ENCODE results near the gene RNASE13. TPM values are rescaled to one million over a fixed set of nuclear protein-coding genes. Genes with fewer than 3 reads are reported as not detected.

Gene RNASE13
- total RNA-seq, 4 donors from 2014 or later, result not detected

GRCh38 chr14:21075719-21076437 lies 41.3 kb upstream of the RNASE13 start:
- no peak for DNase-seq
- in situ Hi-C loops (cut with MboI; ENCODE audit: low pct_ligation_motif_present in 1 of 4, low pct_unique_long_range_greater_than_20kb in 1 of 4, low sequenced_read_pairs in 3 of 4), result no loop called here
- TF ChIP-seq POLR2A (IDR thresholded peaks at IDR 0.05) (no peak), EP300 (IDR thresholded peaks at IDR 0.05; ENCODE audit: low read depth) (no peak), POLR2AphosphoS5 (IDR thresholded peaks at IDR 0.05) (no peak), CTCF (IDR thresholded peaks at IDR 0.05) (no peak)
- Histone ChIP-seq H3K36me3 (peaks cover 0 to 31% (median 14%) of the 10 kb centered on the region in 4 donors), H3K27ac (no peak overlapping the region), H3K27me3 (no peaks in the 10 kb centered on the region), H3K4me1 (peaks cover 6 to 22% (median 15%) of the 10 kb centered on the region in 4 donors), H3K4me3 (no peak overlapping the region), H3K9me3 (no peaks in the 10 kb centered on the region)
- intact Hi-C loops (cut with DNase I; ENCODE audit: low total_unique reads), result no loop called here
- 85% methylated on average over 6 to 9 of the region's 9 CpGs for WGBS, 2 donors (ENCODE audit: low coverage in 1 of 2)

DNA sequence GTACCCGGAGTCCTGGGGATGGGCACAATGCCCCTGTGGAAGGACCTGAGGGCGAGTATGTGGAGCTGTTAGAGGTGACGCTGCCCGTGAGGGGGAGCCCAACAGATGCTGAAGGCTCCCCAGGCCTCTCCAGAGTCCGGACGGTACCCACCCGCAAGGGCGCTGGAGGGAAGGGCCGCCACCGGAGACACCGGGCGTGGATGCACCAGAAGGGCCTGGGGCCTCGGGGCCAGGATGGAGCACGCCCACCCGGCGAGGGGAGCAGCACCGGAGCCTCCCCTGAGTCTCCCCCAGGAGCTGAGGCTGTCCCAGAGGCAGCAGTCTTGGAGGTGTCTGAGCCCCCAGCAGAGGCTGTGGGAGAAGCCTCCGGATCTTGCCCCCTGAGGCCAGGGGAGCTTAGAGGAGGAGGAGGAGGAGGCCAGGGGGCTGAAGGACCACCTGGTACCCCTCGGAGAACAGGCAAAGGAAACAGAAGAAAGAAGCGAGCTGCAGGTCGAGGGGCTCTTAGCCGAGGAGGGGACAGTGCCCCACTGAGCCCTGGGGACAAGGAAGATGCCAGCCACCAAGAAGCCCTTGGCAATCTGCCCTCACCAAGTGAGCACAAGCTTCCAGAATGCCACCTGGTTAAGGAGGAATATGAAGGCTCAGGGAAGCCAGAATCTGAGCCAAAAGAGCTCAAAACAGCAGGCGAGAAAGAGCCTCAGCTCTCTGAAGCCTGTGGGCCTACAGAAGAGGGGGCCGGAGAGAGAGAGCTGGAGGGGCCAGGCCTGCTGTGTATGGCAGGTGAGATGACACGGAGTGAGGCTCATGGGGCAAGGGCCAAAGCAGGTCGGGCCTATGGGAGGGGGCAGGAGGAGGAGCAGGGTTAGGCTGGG lies 40.0 kb upstream of the RNASE13 start:
- no peak for DNase-seq
- in situ Hi-C loops (cut with MboI; ENCODE audit: low pct_ligation_motif_present in 1 of 4, low pct_unique_long_range_greater_than_20kb in 1 of 4, low sequenced_read_pairs in 3 of 4), result no loop called here
- intact Hi-C loops (cut with DNase I; ENCODE audit: low total_unique reads), result no loop called here
- no peaks in the 10 kb centered on the region for H3K9me3 ChIP-seq
- peaks cover 8 to 29% (median 17%) of the 10 kb centered on the region in 4 donors for H3K4me1 ChIP-seq
- H3K27me3 ChIP-seq, result no peaks in the 10 kb centered on the region
- peaks cover 0 to 21% (median 10%) of the 10 kb centered on the region in 4 donors for H3K36me3 ChIP-seq
- no peak overlapping the region for H3K27ac ChIP-seq
- TF ChIP-seq CTCF (IDR thresholded peaks at IDR 0.05) (no peak), POLR2AphosphoS5 (IDR thresholded peaks at IDR 0.05) (no peak), POLR2A (IDR thresholded peaks at IDR 0.05) (no peak), EP300 (IDR thresholded peaks at IDR 0.05; ENCODE audit: low read depth) (no peak)
- 83% methylated on average over 20 of the region's 26 CpGs; no CpG with 5 or more reads in 1 of the 2 donors for WGBS, 2 donors (ENCODE audit: low coverage in 1 of 2)
- H3K4me3 ChIP-seq, result no peak overlapping the region

- in situ Hi-C loops (cut with MboI; ENCODE audit: low pct_ligation_motif_present in 1 of 4, low pct_unique_long_range_greater_than_20kb in 1 of 4, low sequenced_read_pairs in 3 of 4), result no loop called here
- no peak for DNase-seq
- no peak overlapping the region for H3K27ac ChIP-seq
- peaks cover 0 to 15% (median 7%) of the 10 kb centered on the region in 4 donors for H3K36me3 ChIP-seq
- intact Hi-C loops (cut with DNase I; ENCODE audit: low total_unique reads), result no loop called here
- TF ChIP-seq EP300 (IDR thresholded peaks at IDR 0.05; ENCODE audit: low read depth) (no peak), POLR2AphosphoS5 (IDR thresholded peaks at IDR 0.05) (no peak), POLR2A (IDR thresholded peaks at IDR 0.05) (no peak), CTCF (IDR thresholded peaks at IDR 0.05) (no peak)
- peaks cover 16 to 36% (median 22%) of the 10 kb centered on the region in 4 donors for H3K4me1 ChIP-seq
- H3K4me3 ChIP-seq, result no peak overlapping the region
- WGBS, 2 donors (ENCODE audit: low coverage in 1 of 2), result 97% methylated on average over 9 of the region's 9 CpGs; no CpG with 5 or more reads in 1 of the 2 donors
- no peaks in the 10 kb centered on the region for H3K27me3 ChIP-seq
- H3K9me3 ChIP-seq, result no peaks in the 10 kb centered on the region
Observed at GRCh38 chr14:21073921-21074320, 39.3 kb upstream of the RNASE13 start.

DNA sequence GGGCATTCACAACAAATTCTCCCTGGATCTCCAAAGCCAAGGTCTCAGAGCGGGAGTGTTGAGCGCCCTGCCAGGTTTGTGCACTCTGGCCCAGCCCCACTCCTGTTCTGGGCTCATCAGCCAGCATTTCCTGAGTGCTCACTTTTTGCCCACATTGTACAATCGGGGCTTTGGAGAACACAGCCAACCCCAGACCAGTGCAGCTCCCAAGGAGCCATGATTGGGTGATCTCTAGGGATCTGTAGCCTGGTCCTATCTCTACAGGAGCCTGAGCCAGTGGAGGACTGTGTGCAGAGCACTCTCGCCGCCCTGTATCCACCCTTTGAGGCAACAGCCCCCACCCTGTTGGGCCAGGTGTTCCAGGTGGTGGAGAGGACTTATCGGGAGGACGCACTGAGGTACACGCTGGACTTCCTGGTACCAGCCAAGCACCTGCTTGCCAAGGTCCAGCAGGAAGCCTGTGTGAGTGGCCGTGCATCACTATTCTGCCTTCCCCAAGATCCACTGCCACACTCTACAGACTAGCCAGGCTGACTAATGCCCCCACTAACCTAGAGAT lies 38.3 kb upstream of the RNASE13 start:
- WGBS, 2 donors (ENCODE audit: low coverage in 1 of 2), result 61% methylated on average over 9 of the region's 9 CpGs; no CpG with 5 or more reads in 1 of the 2 donors
- Histone ChIP-seq H3K4me1 (peaks cover 20 to 44% (median 28%) of the 10 kb centered on the region in 4 donors), H3K9me3 (no peaks in the 10 kb centered on the region), H3K27me3 (no peaks in the 10 kb centered on the region), H3K36me3 (peaks cover 0 to 9% (median 4%) of the 10 kb centered on the region in 4 donors), H3K27ac (peak overlapping the region; percentile 92 to 96 (median 92)), H3K4me3 (no peak overlapping the region)
- no peak for TF ChIP-seq CTCF (IDR thresholded peaks at IDR 0.05)
- TF ChIP-seq POLR2A (IDR thresholded peaks at IDR 0.05), result peak; percentile 10
- peak in 1 of 3 donors; percentile 43 for TF ChIP-seq POLR2AphosphoS5 (IDR thresholded peaks at IDR 0.05)
- no peak for TF ChIP-seq EP300 (IDR thresholded peaks at IDR 0.05; ENCODE audit: low read depth)
- peak; percentile 68 for DNase-seq
- intact Hi-C loops (cut with DNase I; ENCODE audit: low total_unique reads) (no loop called here), in situ Hi-C loops (cut with MboI; ENCODE audit: low pct_ligation_motif_present in 1 of 4, low pct_unique_long_range_greater_than_20kb in 1 of 4, low sequenced_read_pairs in 3 of 4) (no loop called here)
